T-cell (primary cell): Measurements from ENCODE around the gene TIPARP. TPM values are rescaled to one million over a fixed set of nuclear protein-coding genes. Genes with fewer than 3 reads are reported as not detected.

Source experiments
- ATAC-seq, 4 experiments: fragments of 200-7000 bp in 3 of 4; fragments of 150-1000 bp in 1 of 4; cut with Tn5 transposase; replicated peaks in 1 of 4; 1 replicate in 3 of 4; 2 replicates in 1 of 4; pipeline ENCODE4 v1.10.0; 2021; ENCODE audit warnings: moderate library complexity in 3 of 4, mild to moderate bottlenecking in 2 of 4, moderate number of reproducible peaks in 1 of 4
- CTCF ChIA-PET, 2 donors: fragments of 300-600 bp; sonication (Branson Sonifier 250); formaldehyde crosslinking; loops; one replicate each; lab custom pipeline; 2022; ENCODE audit warnings: antibody characterized with exemption in 2 of 2; lab: Charles Lee
- POLR2A ChIA-PET, 2 donors: fragments of 300-600 bp; sonication (Branson Sonifier 250); formaldehyde crosslinking; loops; one replicate each; lab custom pipeline; 2022; ENCODE audit warnings: antibody characterized with exemption in 2 of 2; lab: Charles Lee
- DNase-seq, 35 experiments: peaks; one replicate each; pipeline versions ENCODE4 v3.0.0 to v3.0.0-alpha.2; 2013 to 2023
- H3K27ac ChIP-seq: one replicate; pipeline ENCODE4 v1.5.1; 2013; ENCODE audit warnings: low read length
- H3K27me3 ChIP-seq, 2 experiments: replicated peaks in 1 of 2; 1 replicate in 1 of 2; 2 replicates in 1 of 2; pipeline versions ENCODE4 v1.6.1 to v1.7.0; 2013; ENCODE audit warnings: low read length in 1 of 2, mixed read lengths in 1 of 2; ENCODE audit not compliant: control insufficient read depth in 2 of 2, insufficient read depth in 2 of 2; ENCODE audit errors: extremely low read depth in 1 of 2
- H3K36me3 ChIP-seq, 2 donors: 1 replicate in 1 of 2; 2 replicates in 1 of 2; pipeline versions ENCODE4 v1.6.1 to v1.7.0; 2013; ENCODE audit warnings: low read length in 1 of 2; ENCODE audit not compliant: control insufficient read depth in 2 of 2, insufficient read depth in 1 of 2; ENCODE audit errors: extremely low read depth in 1 of 2
- H3K4me1 ChIP-seq, 2 experiments: 1 replicate in 1 of 2; 2 replicates in 1 of 2; pipeline versions ENCODE4 v1.6.1 to v1.7.0; 2013; ENCODE audit warnings: low read length in 2 of 2, mixed read lengths in 1 of 2; ENCODE audit not compliant: insufficient read depth in 2 of 2, control insufficient read depth in 1 of 2; ENCODE audit errors: extremely low read depth in 1 of 2
- H3K4me3 ChIP-seq, 2 donors: 1 replicate in 1 of 2; 2 replicates in 1 of 2; pipeline versions ENCODE4 v1.5.1 to v1.7.0; 2013; ENCODE audit warnings: mild to moderate bottlenecking in 2 of 2, low read length in 1 of 2, moderate library complexity in 1 of 2; ENCODE audit not compliant: control insufficient read depth in 1 of 2; ENCODE audit errors: extremely low read depth in 1 of 2
- H3K9me3 ChIP-seq: 2 replicates; pipeline ENCODE4 v1.7.0; 2013
- H3K27ac Mint-ChIP-seq, 2 donors: one replicate each; pipeline ENCODE4 v1.8.0; 2020 to 2021; ENCODE audit warnings: mild to moderate bottlenecking in 2 of 2, mixed read lengths in 2 of 2
- H3K27me3 Mint-ChIP-seq, 2 donors: one replicate each; pipeline ENCODE4 v1.8.0; 2021 to 2022; ENCODE audit warnings: mixed read lengths in 2 of 2
- H3K36me3 Mint-ChIP-seq: one replicate; pipeline ENCODE4 v1.8.0; 2021; ENCODE audit warnings: mixed read lengths
- H3K4me1 Mint-ChIP-seq, 3 donors: one replicate each; pipeline ENCODE4 v1.8.0; 2020 to 2022; ENCODE audit warnings: mixed read lengths in 3 of 3, mild to moderate bottlenecking in 1 of 3
- H3K4me3 Mint-ChIP-seq, 3 donors: one replicate each; pipeline ENCODE4 v1.8.0; 2020 to 2022; ENCODE audit warnings: mild to moderate bottlenecking in 3 of 3, mixed read lengths in 3 of 3, moderate library complexity in 3 of 3
- H3K9me3 Mint-ChIP-seq, 3 donors: one replicate each; pipeline ENCODE4 v1.8.0; 2020 to 2022; ENCODE audit warnings: mixed read lengths in 3 of 3
- WGBS: methylation state at CpG from one replicate; pipeline ENCODE4 v1.1.5; 2013; ENCODE audit warnings: missing lambda C conversion rate; ENCODE audit not compliant: insufficient coverage; 5-methylcytosine and 5-hydroxymethylcytosine counted together
- total RNA-seq, 35 experiments: library from RNA in 6 of 35; stranded (reverse) in 6 of 35; fragments of 120-200 nt in 1 of 35; gene quantifications; one replicate each; pipeline versions ENCODE4 v1.2.1 to v1.2.4 and lab custom pipeline; 2013 to 2026

Gene TIPARP
- total RNA-seq, 5 donors from 2014 or later (not counting 1 experiment from before 2014, with no cell fraction given), result 78.8 to 124 (median 110) TPM

DNA sequence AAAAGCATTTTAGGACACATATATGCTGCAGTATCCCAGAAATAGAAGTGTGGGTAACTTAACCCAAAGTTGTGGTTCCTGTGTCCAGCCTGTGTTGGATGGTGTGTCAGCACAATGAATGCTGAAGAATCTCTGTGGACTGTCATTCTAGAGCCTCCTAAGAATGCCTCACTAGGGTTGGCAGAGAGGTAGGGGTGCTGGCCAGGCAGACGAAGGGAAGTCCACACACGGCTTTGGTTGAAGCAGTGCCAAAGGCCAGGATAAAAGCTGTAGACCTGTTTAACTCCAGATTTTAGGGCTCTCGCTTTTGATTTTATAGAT lies 43.7 kb upstream of the TIPARP start:
- no CpG with 5 or more reads among the region's 3 CpGs for WGBS
- H3K27me3 ChIP-seq, result no peaks in the 10 kb centered on the region
- H3K4me3 Mint-ChIP-seq, result no peak overlapping the region
- no peaks in the 10 kb centered on the region for H3K9me3 Mint-ChIP-seq
- H3K9me3 ChIP-seq, result no peaks in the 10 kb centered on the region
- H3K27me3 Mint-ChIP-seq, result no peaks in the 10 kb centered on the region
- no peak for DNase-seq
- H3K36me3 ChIP-seq, result no peaks in the 10 kb centered on the region
- ChIA-PET POLR2A (interaction anchor here in 1 of 2 donors (0.7 kb wide), 1 partner anchor 10 kb away, joined by 3 read pairs; no protein-coding TSS in a partner anchor), CTCF (no interaction called here)
- H3K4me1 ChIP-seq, result no peaks in the 10 kb centered on the region
- no peak for ATAC-seq
- no peaks in the 10 kb centered on the region for H3K36me3 Mint-ChIP-seq
- H3K27ac ChIP-seq, result no peak overlapping the region
- peaks cover 0 to 5% (median 0%) of the 10 kb centered on the region in 3 donors for H3K4me1 Mint-ChIP-seq
- no peak overlapping the region for H3K4me3 ChIP-seq
- H3K27ac Mint-ChIP-seq, result no peak overlapping the region

DNA sequence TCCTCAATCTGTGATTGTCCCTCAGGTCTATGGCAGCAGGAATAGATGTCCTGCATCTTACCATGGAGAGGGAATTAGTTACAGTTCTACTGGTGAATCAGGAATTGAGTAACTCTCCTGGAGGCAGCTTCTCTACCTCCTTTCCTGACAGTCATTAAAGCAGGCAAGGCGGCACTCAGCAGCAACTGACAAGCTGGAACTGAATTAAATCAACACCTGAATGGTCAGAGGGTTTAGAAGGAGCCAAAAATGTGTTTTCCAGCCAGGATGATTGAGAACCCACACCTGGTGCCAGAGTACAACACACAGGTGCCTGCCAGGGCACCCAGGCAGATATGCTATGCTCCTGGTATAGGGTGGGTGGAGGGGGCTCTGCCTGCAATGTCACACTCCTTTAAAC lies 43.1 kb upstream of the TIPARP start:
- Mint-ChIP-seq H3K27ac (no peak overlapping the region), H3K9me3 (no peaks in the 10 kb centered on the region), H3K4me1 (peaks cover 0 to 1% (median 0%) of the 10 kb centered on the region in 3 donors), H3K4me3 (no peak overlapping the region), H3K27me3 (no peaks in the 10 kb centered on the region), H3K36me3 (no peaks in the 10 kb centered on the region)
- ATAC-seq, result no peak
- Histone ChIP-seq H3K4me1 (no peaks in the 10 kb centered on the region), H3K36me3 (no peaks in the 10 kb centered on the region), H3K27me3 (no peaks in the 10 kb centered on the region), H3K9me3 (no peaks in the 10 kb centered on the region), H3K4me3 (no peak overlapping the region), H3K27ac (no peak overlapping the region)
- 100% methylated on average over 1 of the region's 1 CpG for WGBS
- POLR2A ChIA-PET, result interaction anchor here in 1 of 2 donors (0.7 kb wide), 1 partner anchor 11 kb away, joined by 3 read pairs; no protein-coding TSS in a partner anchor
- CTCF ChIA-PET, result no interaction called here
- DNase-seq, result no peak

DNA sequence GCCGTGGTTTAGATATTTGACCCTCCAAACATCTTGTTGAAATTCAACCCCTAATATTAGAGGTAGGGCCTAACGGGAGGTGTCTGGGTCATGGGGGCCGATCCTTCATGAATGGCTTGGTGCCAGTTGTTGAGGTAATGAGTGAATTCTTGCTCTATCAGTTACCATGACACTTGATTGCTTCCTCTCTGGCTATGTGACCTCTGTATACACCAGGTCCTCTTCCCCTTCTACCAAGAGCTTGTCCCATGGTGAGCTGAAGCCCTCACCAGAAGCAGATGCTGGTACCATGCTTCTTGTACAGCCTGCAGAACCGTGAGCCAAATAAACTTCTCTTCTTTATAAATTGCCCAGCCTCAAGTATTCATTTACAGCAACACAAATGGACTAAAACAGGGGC lies 41.8 kb upstream of the TIPARP start:
- no peaks in the 10 kb centered on the region for H3K9me3 ChIP-seq
- no peaks in the 10 kb centered on the region for H3K36me3 ChIP-seq
- Mint-ChIP-seq H3K4me3 (no peak overlapping the region), H3K9me3 (no peaks in the 10 kb centered on the region), H3K27me3 (no peaks in the 10 kb centered on the region), H3K36me3 (no peaks in the 10 kb centered on the region), H3K4me1 (no peaks in the 10 kb centered on the region), H3K27ac (no peak overlapping the region)
- no peaks in the 10 kb centered on the region for H3K4me1 ChIP-seq
- POLR2A ChIA-PET, result interaction anchor here in 1 of 2 donors (0.6 kb wide), 1 partner anchor 151 kb away, joined by 10 read pairs; no protein-coding TSS in a partner anchor
- no peaks in the 10 kb centered on the region for H3K27me3 ChIP-seq
- H3K27ac ChIP-seq, result no peak overlapping the region
- no peak overlapping the region for H3K4me3 ChIP-seq
- no CpG with 5 or more reads among the region's 4 CpGs for WGBS
- ATAC-seq (no peak), DNase-seq (no peak)
- CTCF ChIA-PET, result no interaction called here

DNA sequence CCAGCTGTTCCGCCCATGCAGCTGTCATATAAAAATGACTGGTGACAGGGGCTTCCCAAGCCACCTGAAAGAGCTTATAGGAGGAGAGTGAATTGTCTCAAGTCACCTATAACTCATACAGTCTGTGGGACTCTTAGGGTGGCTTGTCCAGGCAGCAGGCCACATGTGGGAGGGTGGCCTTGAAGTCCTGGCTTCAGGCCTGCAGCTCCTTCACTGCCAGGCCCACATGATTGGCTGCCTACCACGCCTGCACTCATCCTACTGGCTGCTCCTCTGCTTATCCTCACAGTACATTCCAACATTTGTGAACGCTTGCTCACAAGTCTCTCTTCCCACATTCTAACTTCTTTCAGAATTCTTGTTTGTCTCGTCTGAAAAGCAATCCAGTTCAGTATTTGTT lies 41.1 kb upstream of the TIPARP start:
- Histone ChIP-seq H3K4me1 (no peaks in the 10 kb centered on the region), H3K27ac (no peak overlapping the region), H3K4me3 (no peak overlapping the region), H3K36me3 (no peaks in the 10 kb centered on the region), H3K27me3 (no peaks in the 10 kb centered on the region), H3K9me3 (no peaks in the 10 kb centered on the region)
- WGBS, result 94% methylated on average over 2 of the region's 4 CpGs
- DNase-seq, result no peak
- ATAC-seq, result no peak
- Mint-ChIP-seq H3K4me3 (no peak overlapping the region), H3K27me3 (no peaks in the 10 kb centered on the region), H3K4me1 (no peaks in the 10 kb centered on the region), H3K36me3 (no peaks in the 10 kb centered on the region), H3K27ac (no peak overlapping the region), H3K9me3 (no peaks in the 10 kb centered on the region)
- CTCF ChIA-PET, result no interaction called here
- POLR2A ChIA-PET, result no interaction called here

DNA sequence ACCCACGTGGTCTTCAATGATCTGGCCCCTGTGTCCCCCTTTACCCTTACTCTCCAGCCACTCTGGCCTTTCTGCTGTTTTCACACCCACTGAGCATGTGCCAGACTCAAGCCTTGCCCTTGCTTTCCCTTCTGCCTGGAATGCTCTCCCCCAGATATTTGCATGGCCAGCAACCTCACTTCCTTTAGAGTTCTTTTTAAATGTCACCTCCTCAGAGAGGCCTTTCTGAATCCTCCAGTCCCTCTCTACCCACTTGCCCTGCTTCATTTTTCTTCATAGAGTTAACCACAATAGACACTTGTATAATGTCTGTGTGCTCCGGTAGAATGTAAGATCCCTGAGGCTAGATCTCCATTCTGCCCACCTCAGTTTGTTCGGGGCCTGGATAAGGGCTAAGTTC lies 39.4 kb upstream of the TIPARP start:
- POLR2A ChIA-PET, result no interaction called here
- CTCF ChIA-PET, result no interaction called here

DNA sequence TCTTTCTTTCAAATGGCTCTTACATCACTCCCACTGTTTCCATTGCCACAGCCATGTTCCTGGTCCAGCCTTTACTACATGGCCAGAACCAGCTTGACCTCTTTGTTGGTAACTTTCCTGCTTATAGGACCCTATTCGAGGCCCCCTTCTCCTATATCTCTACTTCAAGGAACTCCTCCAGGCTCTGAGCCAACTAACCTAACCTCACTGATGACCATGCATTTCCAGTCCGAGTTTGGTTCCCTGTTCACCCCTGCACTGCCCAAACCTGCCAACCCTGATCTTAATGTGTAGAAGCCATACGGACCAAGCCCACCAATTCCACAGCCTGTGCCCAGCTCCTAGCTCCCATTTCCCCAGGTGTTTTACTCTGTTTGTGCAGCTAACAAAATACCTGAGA lies 38.4 kb upstream of the TIPARP start:
- H3K27me3 ChIP-seq, result no peaks in the 10 kb centered on the region
- ChIA-PET POLR2A (interaction anchor here in 1 of 2 donors (0.5 kb wide), 1 partner anchor 473 kb away, joined by 3 read pairs; no protein-coding TSS in a partner anchor), CTCF (no interaction called here)
- H3K36me3 Mint-ChIP-seq, result no peaks in the 10 kb centered on the region
- 39% methylated on average over 2 of the region's 3 CpGs for WGBS
- no peak overlapping the region for H3K4me3 ChIP-seq
- H3K4me1 Mint-ChIP-seq, result no peaks in the 10 kb centered on the region
- H3K36me3 ChIP-seq, result no peaks in the 10 kb centered on the region
- no peaks in the 10 kb centered on the region for H3K27me3 Mint-ChIP-seq
- H3K4me1 ChIP-seq, result no peaks in the 10 kb centered on the region
- no peaks in the 10 kb centered on the region for H3K9me3 Mint-ChIP-seq
- H3K27ac ChIP-seq, result no peak overlapping the region
- no peak overlapping the region for H3K27ac Mint-ChIP-seq
- H3K4me3 Mint-ChIP-seq, result no peak overlapping the region
- DNase-seq (no peak), ATAC-seq (no peak)
- no peaks in the 10 kb centered on the region for H3K9me3 ChIP-seq

More for the DNA sequence above, 39.4 kb upstream of the TIPARP start:
- DNase-seq, result no peak
- Mint-ChIP-seq H3K9me3 (no peaks in the 10 kb centered on the region), H3K4me3 (no peak overlapping the region), H3K27me3 (no peaks in the 10 kb centered on the region), H3K27ac (no peak overlapping the region), H3K36me3 (no peaks in the 10 kb centered on the region), H3K4me1 (no peaks in the 10 kb centered on the region)
- H3K36me3 ChIP-seq, result no peaks in the 10 kb centered on the region
- 85% methylated on average over 1 of the region's 3 CpGs for WGBS
- no peaks in the 10 kb centered on the region for H3K9me3 ChIP-seq
- no peak for ATAC-seq
- H3K4me1 ChIP-seq, result no peaks in the 10 kb centered on the region
- no peak overlapping the region for H3K4me3 ChIP-seq
- no peaks in the 10 kb centered on the region for H3K27me3 ChIP-seq
- H3K27ac ChIP-seq, result no peak overlapping the region
